Activated CD4-positive, alpha-beta T cell treated with anti-CD3 and anti-CD28 coated beads, Interleukin-2, amount 10 ng/mL, durations not matched to agents 7 days and 5 days (primary cell): ENCODE data around the gene FAM124B. TPM values are rescaled to one million over a fixed set of nuclear protein-coding genes. Genes with fewer than 3 reads are reported as not detected.

Source experiments
- CTCF ChIA-PET: fragments of 350-600 bp; sonication (Branson Sonifier 250); formaldehyde crosslinking; loops from one replicate; lab custom pipeline; 2021; ENCODE audit warnings: antibody characterized with exemption; lab: Charles Lee
- POLR2A ChIA-PET: fragments of 350-600 bp; sonication (Branson Sonifier 250); formaldehyde crosslinking; loops from one replicate; lab custom pipeline; 2021; ENCODE audit warnings: antibody characterized with exemption; lab: Charles Lee
- DNase-seq: peaks from one replicate; pipeline ENCODE4 v3.0.0-alpha.2; 2020
- H3K27ac Mint-ChIP-seq: one replicate; pipeline ENCODE4 v1.8.0; 2021; ENCODE audit warnings: mild to moderate bottlenecking, moderate library complexity, mixed read lengths
- H3K27me3 Mint-ChIP-seq: one replicate; pipeline ENCODE4 v1.8.0; 2021; ENCODE audit warnings: mixed read lengths
- H3K36me3 Mint-ChIP-seq: one replicate; pipeline ENCODE4 v1.8.0; 2021; ENCODE audit warnings: low read depth, mixed read lengths
- H3K4me1 Mint-ChIP-seq: one replicate; pipeline ENCODE4 v1.8.0; 2021; ENCODE audit warnings: mixed read lengths
- H3K4me3 Mint-ChIP-seq: one replicate; pipeline ENCODE4 v1.8.0; 2021; ENCODE audit warnings: mild to moderate bottlenecking, moderate library complexity, mixed read lengths
- H3K9me3 Mint-ChIP-seq: one replicate; pipeline ENCODE4 v1.8.0; 2021; ENCODE audit warnings: mixed read lengths
- total RNA-seq, 2 experiments: library from RNA; stranded (reverse); gene quantifications; one replicate each; pipeline ENCODE4 v1.2.3, GENCODE V29; 2021

FAM124B gene
- total RNA-seq, 2 experiments from 2014 or later = 0.64 to 0.73 TPM

GRCh38 chr2:224365331-224365730, 36.6 kb downstream of the FAM124B start:
- Mint-ChIP-seq H3K36me3 (no peaks in the 10 kb centered on the region), H3K27ac (no peak overlapping the region), H3K4me1 (no peaks in the 10 kb centered on the region), H3K4me3 (no peak overlapping the region), H3K27me3 (peaks cover 2% of the 10 kb centered on the region), H3K9me3 (no peaks in the 10 kb centered on the region)
- DNase-seq = no peak
- ChIA-PET CTCF (interaction anchor here (0.6 kb wide), 1 partner anchor 346 kb away, joined by 3 read pairs; no protein-coding TSS in a partner anchor), POLR2A (no interaction called here)

GRCh38 chr2:224363281-224363680, 38.6 kb downstream of the FAM124B start:
- no peaks in the 10 kb centered on the region for H3K9me3 Mint-ChIP-seq
- H3K36me3 Mint-ChIP-seq = no peaks in the 10 kb centered on the region
- H3K27me3 Mint-ChIP-seq = peaks cover 4% of the 10 kb centered on the region
- H3K4me1 Mint-ChIP-seq = no peaks in the 10 kb centered on the region
- H3K27ac Mint-ChIP-seq = no peak overlapping the region
- no peak for DNase-seq
- CTCF ChIA-PET = no interaction called here
- POLR2A ChIA-PET = no interaction called here
- no peak overlapping the region for H3K4me3 Mint-ChIP-seq

- peaks cover 4% of the 10 kb centered on the region for H3K27me3 Mint-ChIP-seq
- POLR2A ChIA-PET = no interaction called here
- no peak overlapping the region for H3K27ac Mint-ChIP-seq
- CTCF ChIA-PET = interaction anchor here (1.5 kb wide), 1 partner anchor 289 kb away, joined by 4 read pairs; no protein-coding TSS in a partner anchor
- H3K9me3 Mint-ChIP-seq = no peaks in the 10 kb centered on the region
- no peaks in the 10 kb centered on the region for H3K36me3 Mint-ChIP-seq
- H3K4me3 Mint-ChIP-seq = no peak overlapping the region
- H3K4me1 Mint-ChIP-seq = no peaks in the 10 kb centered on the region
- no peak for DNase-seq
Measured at GRCh38 chr2:224362094-224362493, 39.8 kb downstream of the FAM124B start.

DNA sequence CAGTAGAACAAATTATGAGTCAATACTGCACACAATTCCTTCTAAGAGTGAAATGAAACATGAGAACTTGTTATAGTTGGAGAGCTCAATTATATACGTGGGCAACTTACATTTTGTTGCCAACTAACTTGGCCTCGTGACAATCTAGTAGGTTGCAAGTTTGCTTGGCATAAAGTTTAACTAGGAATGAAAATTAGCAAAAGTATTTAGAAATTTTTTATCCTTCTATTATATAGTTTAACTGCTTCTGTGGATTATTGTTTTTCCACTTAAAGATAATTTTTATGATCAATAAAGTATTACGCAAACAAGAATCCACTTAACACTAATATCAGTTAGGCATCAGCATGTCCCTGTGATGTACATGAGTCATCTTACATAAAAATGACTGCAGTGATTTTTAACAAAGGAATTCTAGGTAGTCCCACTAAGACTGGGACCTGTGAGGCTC, 41.1 kb downstream of the FAM124B start:
- DNase-seq = no peak
- CTCF ChIA-PET = no interaction called here

GRCh38 chr2:224359569-224359968, 42.3 kb downstream of the FAM124B start:
- H3K27me3 Mint-ChIP-seq = peaks cover 5% of the 10 kb centered on the region
- no peaks in the 10 kb centered on the region for H3K9me3 Mint-ChIP-seq
- no peaks in the 10 kb centered on the region for H3K4me1 Mint-ChIP-seq
- no peak overlapping the region for H3K27ac Mint-ChIP-seq
- CTCF ChIA-PET = no interaction called here
- no peak for DNase-seq
- H3K36me3 Mint-ChIP-seq = no peaks in the 10 kb centered on the region
- no peak overlapping the region for H3K4me3 Mint-ChIP-seq
- POLR2A ChIA-PET = no interaction called here

More for the DNA sequence above, 41.1 kb downstream of the FAM124B start:
- H3K27ac Mint-ChIP-seq = no peak overlapping the region
- no peaks in the 10 kb centered on the region for H3K4me1 Mint-ChIP-seq
- H3K4me3 Mint-ChIP-seq = no peak overlapping the region
- POLR2A ChIA-PET = no interaction called here
- H3K36me3 Mint-ChIP-seq = no peaks in the 10 kb centered on the region
- peaks cover 4% of the 10 kb centered on the region for H3K27me3 Mint-ChIP-seq
- no peaks in the 10 kb centered on the region for H3K9me3 Mint-ChIP-seq

DNA sequence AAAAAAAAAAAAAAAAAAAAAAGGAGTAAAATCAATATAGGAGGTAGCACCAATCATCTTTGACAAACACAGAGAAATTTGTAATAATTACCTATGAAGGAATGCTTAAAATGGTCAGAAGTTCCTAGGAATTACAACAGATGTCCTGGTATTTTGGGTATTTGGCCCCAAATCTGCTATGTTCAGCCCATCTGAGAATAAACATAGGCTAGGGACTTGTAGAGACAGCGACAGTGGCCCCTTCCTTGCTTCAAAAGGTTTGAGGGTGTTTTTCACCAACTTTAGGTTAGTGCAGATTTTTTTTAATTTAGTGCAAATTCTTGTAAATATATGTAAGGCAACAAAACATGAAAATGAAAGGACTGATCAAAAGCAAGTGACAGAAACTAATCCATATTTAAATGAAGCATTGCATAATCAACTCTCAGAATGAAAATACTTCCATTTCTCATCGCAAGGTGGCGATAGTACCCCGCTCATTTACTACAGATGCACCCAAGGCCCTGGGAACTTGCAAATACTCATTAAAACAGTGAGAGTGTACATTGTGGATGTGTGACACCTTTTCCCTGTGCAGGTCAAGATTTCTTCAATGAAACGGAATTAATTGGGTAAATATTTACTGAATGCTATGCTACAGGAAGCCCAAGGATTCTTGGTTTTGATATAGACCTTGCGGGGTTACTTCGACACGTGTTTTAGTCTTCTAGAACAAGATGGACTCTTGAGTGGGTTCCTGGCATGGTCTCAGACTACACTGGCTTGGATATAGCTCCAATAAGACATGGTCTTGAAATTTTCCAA, 44.6 kb downstream of the FAM124B start:
- Mint-ChIP-seq H3K27me3 (peaks cover 6% of the 10 kb centered on the region), H3K9me3 (no peaks in the 10 kb centered on the region), H3K27ac (no peak overlapping the region), H3K36me3 (no peaks in the 10 kb centered on the region), H3K4me3 (no peak overlapping the region), H3K4me1 (no peaks in the 10 kb centered on the region)
- DNase-seq = peak; percentile 72
- ChIA-PET CTCF (no interaction called here), POLR2A (no interaction called here)

DNA sequence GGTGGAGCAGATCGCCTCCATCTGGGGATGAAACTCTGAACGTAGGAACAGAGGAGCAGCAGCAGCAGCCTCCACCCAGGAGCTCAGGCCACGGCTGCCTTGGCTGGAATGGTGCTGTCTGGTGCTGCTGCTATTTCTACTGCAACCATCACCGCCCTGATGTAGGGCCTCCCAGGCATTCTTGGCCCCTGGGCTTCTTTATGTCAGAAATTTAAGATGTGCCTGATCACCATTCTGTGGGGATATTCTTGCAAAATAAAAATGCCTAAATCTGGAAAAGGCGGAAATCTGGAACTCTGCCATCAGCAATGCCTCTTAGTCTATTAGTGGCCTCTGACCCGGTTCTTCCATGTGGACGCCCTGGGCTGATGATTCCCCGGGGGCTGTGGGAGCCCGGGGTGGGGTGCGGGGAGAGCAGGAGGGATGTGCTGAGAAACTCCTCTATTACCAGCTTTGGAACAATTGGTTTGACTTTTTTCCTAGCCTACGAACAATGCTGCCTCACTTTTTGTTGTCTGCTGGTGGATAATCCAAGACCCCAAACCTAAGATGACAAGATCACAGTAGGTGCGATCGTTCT, 47.2 kb downstream of the FAM124B start:
- Mint-ChIP-seq H3K36me3 (no peaks in the 10 kb centered on the region), H3K9me3 (no peaks in the 10 kb centered on the region), H3K27ac (no peak overlapping the region), H3K4me3 (no peak overlapping the region), H3K27me3 (peaks cover 11% of the 10 kb centered on the region), H3K4me1 (no peaks in the 10 kb centered on the region)
- CTCF ChIA-PET = no interaction called here
- DNase-seq = no peak
- POLR2A ChIA-PET = no interaction called here

- CTCF ChIA-PET = no interaction called here
- POLR2A ChIA-PET = no interaction called here
- no peaks in the 10 kb centered on the region for H3K4me1 Mint-ChIP-seq
Measured at GRCh38 chr2:224350703-224351102, 51.2 kb downstream of the FAM124B start.

GRCh38 chr2:224349396-224349795, 52.5 kb downstream of the FAM124B start:
- ChIA-PET POLR2A (no interaction called here), CTCF (no interaction called here)
- H3K4me1 Mint-ChIP-seq = no peaks in the 10 kb centered on the region
- DNase-seq = no peak
- no peaks in the 10 kb centered on the region for H3K9me3 Mint-ChIP-seq
- no peak overlapping the region for H3K27ac Mint-ChIP-seq
- H3K4me3 Mint-ChIP-seq = no peak overlapping the region
- peaks cover 19% of the 10 kb centered on the region for H3K27me3 Mint-ChIP-seq
- H3K36me3 Mint-ChIP-seq = no peaks in the 10 kb centered on the region

More at GRCh38 chr2:224350703-224351102, 51.2 kb downstream of the FAM124B start:
- Mint-ChIP-seq H3K27ac (no peak overlapping the region), H3K4me3 (no peak overlapping the region), H3K9me3 (no peaks in the 10 kb centered on the region), H3K27me3 (peaks cover 21% of the 10 kb centered on the region), H3K36me3 (no peaks in the 10 kb centered on the region)
- DNase-seq = no peak

- H3K4me1 Mint-ChIP-seq = no peaks in the 10 kb centered on the region
- H3K4me3 Mint-ChIP-seq = no peak overlapping the region
- H3K9me3 Mint-ChIP-seq = no peaks in the 10 kb centered on the region
- POLR2A ChIA-PET = no interaction called here
- no peak for DNase-seq
- H3K36me3 Mint-ChIP-seq = no peaks in the 10 kb centered on the region
- no peak overlapping the region for H3K27ac Mint-ChIP-seq
- CTCF ChIA-PET = no interaction called here
- peaks cover 26% of the 10 kb centered on the region for H3K27me3 Mint-ChIP-seq
Measured at GRCh38 chr2:224347176-224348051, 54.5 kb downstream of the FAM124B start.

GRCh38 chr2:224345492-224345891, 56.4 kb downstream of the FAM124B start:
- ChIA-PET POLR2A (no interaction called here), CTCF (no interaction called here)
- H3K4me3 Mint-ChIP-seq = no peak overlapping the region
- H3K4me1 Mint-ChIP-seq = no peaks in the 10 kb centered on the region
- no peaks in the 10 kb centered on the region for H3K36me3 Mint-ChIP-seq
- H3K27ac Mint-ChIP-seq = no peak overlapping the region
- DNase-seq = no peak
- peaks cover 20% of the 10 kb centered on the region for H3K27me3 Mint-ChIP-seq
- H3K9me3 Mint-ChIP-seq = no peaks in the 10 kb centered on the region

DNA sequence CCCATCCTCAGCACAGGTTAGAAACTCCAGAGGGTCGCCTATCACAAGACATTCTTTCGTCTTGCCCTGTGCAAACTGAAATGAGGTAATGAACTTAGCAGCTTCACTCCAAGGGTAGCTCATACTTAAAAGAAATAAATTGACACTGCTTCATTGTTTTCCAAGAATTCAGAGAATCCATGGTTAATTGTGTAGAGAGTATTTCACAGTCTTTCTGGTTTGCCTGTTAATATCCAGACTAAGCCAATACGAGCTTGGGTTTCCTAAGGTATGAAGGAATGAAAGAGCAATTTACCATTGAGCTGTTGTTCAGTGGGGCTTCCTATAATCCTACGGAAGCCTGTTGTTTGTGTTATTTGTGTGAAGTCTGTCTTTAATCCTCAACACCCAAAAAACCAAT, 58.7 kb downstream of the FAM124B start:
- ChIA-PET POLR2A (no interaction called here), CTCF (no interaction called here)
- no peaks in the 10 kb centered on the region for H3K9me3 Mint-ChIP-seq
- H3K4me3 Mint-ChIP-seq = no peak overlapping the region
- H3K27ac Mint-ChIP-seq = no peak overlapping the region
- no peaks in the 10 kb centered on the region for H3K4me1 Mint-ChIP-seq
- peaks cover 13% of the 10 kb centered on the region for H3K27me3 Mint-ChIP-seq
- DNase-seq = no peak
- no peaks in the 10 kb centered on the region for H3K36me3 Mint-ChIP-seq

- H3K4me1 Mint-ChIP-seq = no peaks in the 10 kb centered on the region
- DNase-seq = no peak
- no peak overlapping the region for H3K4me3 Mint-ChIP-seq
- H3K36me3 Mint-ChIP-seq = no peaks in the 10 kb centered on the region
- POLR2A ChIA-PET = no interaction called here
- H3K27me3 Mint-ChIP-seq = peaks cover 7% of the 10 kb centered on the region
- H3K27ac Mint-ChIP-seq = no peak overlapping the region
- CTCF ChIA-PET = no interaction called here
- no peaks in the 10 kb centered on the region for H3K9me3 Mint-ChIP-seq
Measured at GRCh38 chr2:224335991-224336390, 65.9 kb downstream of the FAM124B start.
